Liver (tissue), 9 donors: ENCODE results near the gene PIAS4. TPM values are rescaled to one million over a fixed set of nuclear protein-coding genes. Genes with fewer than 3 reads are reported as not detected.
A peak's percentile ranks its signal among the peaks of the same experiment; 100 is the strongest.

Source experiments
- DNase-seq: peaks from one replicate; pipeline ENCODE4 v3.0.0-alpha.2; 2017; ENCODE audit warnings: low spot score
- H3K27ac ChIP-seq, 2 donors: one replicate each; pipeline ENCODE4 v1.7.0; 2013; ENCODE audit warnings: inconsistent platforms in 2 of 2, low read length in 2 of 2, control low read depth in 1 of 2, low read depth in 1 of 2, mild to moderate bottlenecking in 1 of 2
- H3K27me3 ChIP-seq, 4 donors: one replicate each; pipeline versions ENCODE4 v1.6.1 to v1.7.0; 2013; ENCODE audit warnings: low read length in 3 of 4, inconsistent platforms in 1 of 4, mild to moderate bottlenecking in 1 of 4, moderate library complexity in 1 of 4; ENCODE audit not compliant: control insufficient read depth in 4 of 4, insufficient read depth in 4 of 4
- H3K36me3 ChIP-seq, 4 donors: one replicate each; pipeline versions ENCODE4 v1.6.1 to v1.7.0; 2013; ENCODE audit warnings: low read length in 3 of 4, mild to moderate bottlenecking in 3 of 4, low read depth in 1 of 4, moderate library complexity in 1 of 4; ENCODE audit not compliant: control insufficient read depth in 4 of 4, insufficient read depth in 3 of 4
- H3K4me1 ChIP-seq, 4 donors: one replicate each; pipeline versions ENCODE4 v1.6.1 to v1.7.0; 2013; ENCODE audit warnings: low read length in 3 of 4, mild to moderate bottlenecking in 3 of 4, moderate library complexity in 1 of 4; ENCODE audit not compliant: control insufficient read depth in 4 of 4, insufficient read depth in 4 of 4
- H3K4me3 ChIP-seq, 3 donors: one replicate each; pipeline versions ENCODE4 v1.6.1 to v1.7.0; 2013; ENCODE audit warnings: low read length in 3 of 3, control low read depth in 1 of 3, low read depth in 1 of 3, mild to moderate bottlenecking in 1 of 3
- H3K9ac ChIP-seq, 2 donors: one replicate each; pipeline ENCODE4 v1.7.0; 2013; ENCODE audit warnings: low read length in 2 of 2, mild to moderate bottlenecking in 2 of 2, moderate library complexity in 2 of 2, control low read depth in 1 of 2, low read depth in 1 of 2
- H3K9me3 ChIP-seq, 4 donors: one replicate each; pipeline versions ENCODE4 v1.6.1 to v1.7.0; 2013; ENCODE audit warnings: low read length in 3 of 4; ENCODE audit not compliant: control insufficient read depth in 4 of 4
- FOXA1 ChIP-seq: IDR thresholded peaks from 2 replicates; pipeline ENCODE4 v1.6.1; 2016; ENCODE audit warnings: antibody characterized with exemption
- FOXA2 ChIP-seq: IDR thresholded peaks from 2 replicates; pipeline ENCODE4 v1.6.1; 2016; ENCODE audit warnings: antibody characterized with exemption
- GABPA ChIP-seq, 2 donors: IDR thresholded peaks in 1 of 2; conservative IDR thresholded peaks in 1 of 2; 2 replicates each; pipeline ENCODE4 v1.6.1; 2016; ENCODE audit warnings: antibody characterized with exemption in 2 of 2, mild to moderate bottlenecking in 1 of 2, moderate library complexity in 1 of 2
- HNF4A ChIP-seq, 2 donors: conservative IDR thresholded peaks; 2 replicates each; pipeline ENCODE4 v1.6.1; 2016; ENCODE audit warnings: antibody characterized with exemption in 2 of 2, mild to moderate bottlenecking in 2 of 2
- HNF4G ChIP-seq: IDR thresholded peaks from 2 replicates; pipeline ENCODE4 v1.6.1; 2016; ENCODE audit warnings: antibody characterized with exemption
- JUND ChIP-seq, 2 donors: IDR thresholded peaks; 2 replicates each; pipeline ENCODE4 v1.6.1; 2016; ENCODE audit warnings: antibody characterized with exemption in 2 of 2
- NR2F2 ChIP-seq: IDR thresholded peaks from 2 replicates; pipeline ENCODE4 v1.6.1; 2016; ENCODE audit warnings: antibody characterized with exemption
- RAD21 ChIP-seq, 2 donors: IDR thresholded peaks; 2 replicates each; pipeline ENCODE4 v1.6.1; 2016; ENCODE audit warnings: antibody characterized with exemption in 2 of 2, mild to moderate bottlenecking in 2 of 2
- RXRA ChIP-seq, 2 donors: IDR thresholded peaks; 2 replicates each; pipeline ENCODE4 v1.6.1; 2017 to 2018; ENCODE audit warnings: antibody characterized with exemption in 2 of 2, mild to moderate bottlenecking in 1 of 2
- SP1 ChIP-seq: IDR thresholded peaks from 2 replicates; pipeline ENCODE4 v1.6.1; 2018; ENCODE audit warnings: antibody characterized with exemption, mild to moderate bottlenecking
- YY1 ChIP-seq: IDR thresholded peaks from 2 replicates; pipeline ENCODE4 v1.6.1; 2016; ENCODE audit warnings: antibody characterized with exemption, mild to moderate bottlenecking
- WGBS: extraction: QIAGEN DNeasy Blood & Tissue Kit; methylation state at CpG from one replicate; pipeline ENCODE4 v1.1.7; 2013; 5-methylcytosine and 5-hydroxymethylcytosine counted together
- polyA plus RNA-seq, 2 donors: library from polyadenylated mRNA; stranded (reverse) in 1 of 2; unstranded in 1 of 2; fragments of 200-250 nt in 1 of 2; fragments of >200 nt in 1 of 2; fragmentation: Nextera tagmentation in 1 of 2; extraction: Ambion mirVana in 1 of 2; gene quantifications; one replicate each; pipeline versions ENCODE4 v1.2.1 to v1.2.3, GENCODE V29; 2013 to 2015
- total RNA-seq, 2 donors: library from RNA; depleted of rRNA; stranded (reverse); fragments of >200 nt; gene quantifications; one replicate each; pipeline ENCODE4 v1.2.3, GENCODE V29; 2014
- TF ChIP-seq, protein P1 (sequence below): IDR thresholded peaks from 2 replicates; pipeline ENCODE4 v1.6.1; 2016; ENCODE audit warnings: antibody characterized with exemption, mild to moderate bottlenecking
- TF ChIP-seq, protein P2 (sequence below): IDR thresholded peaks from 2 replicates; pipeline ENCODE4 v1.6.1; 2016; ENCODE audit warnings: antibody characterized with exemption
- TF ChIP-seq, protein P3 (sequence below): IDR thresholded peaks from 2 replicates; pipeline ENCODE4 v1.6.1; 2016; ENCODE audit warnings: antibody characterized with exemption
- TF ChIP-seq, protein P4 (sequence below): IDR thresholded peaks from 2 replicates; pipeline ENCODE4 v1.6.1; 2016; ENCODE audit warnings: antibody characterized with exemption
- donor health status: healthy.
- donor health status: healthy.
- donor health status: healthy.
- donor health status: healthy.
- donor health status: healthy.

PIAS4 gene
- total and polyA plus RNA-seq, 4 donors: 5.6 to 14.1 (median 10.6) TPM

DNA sequence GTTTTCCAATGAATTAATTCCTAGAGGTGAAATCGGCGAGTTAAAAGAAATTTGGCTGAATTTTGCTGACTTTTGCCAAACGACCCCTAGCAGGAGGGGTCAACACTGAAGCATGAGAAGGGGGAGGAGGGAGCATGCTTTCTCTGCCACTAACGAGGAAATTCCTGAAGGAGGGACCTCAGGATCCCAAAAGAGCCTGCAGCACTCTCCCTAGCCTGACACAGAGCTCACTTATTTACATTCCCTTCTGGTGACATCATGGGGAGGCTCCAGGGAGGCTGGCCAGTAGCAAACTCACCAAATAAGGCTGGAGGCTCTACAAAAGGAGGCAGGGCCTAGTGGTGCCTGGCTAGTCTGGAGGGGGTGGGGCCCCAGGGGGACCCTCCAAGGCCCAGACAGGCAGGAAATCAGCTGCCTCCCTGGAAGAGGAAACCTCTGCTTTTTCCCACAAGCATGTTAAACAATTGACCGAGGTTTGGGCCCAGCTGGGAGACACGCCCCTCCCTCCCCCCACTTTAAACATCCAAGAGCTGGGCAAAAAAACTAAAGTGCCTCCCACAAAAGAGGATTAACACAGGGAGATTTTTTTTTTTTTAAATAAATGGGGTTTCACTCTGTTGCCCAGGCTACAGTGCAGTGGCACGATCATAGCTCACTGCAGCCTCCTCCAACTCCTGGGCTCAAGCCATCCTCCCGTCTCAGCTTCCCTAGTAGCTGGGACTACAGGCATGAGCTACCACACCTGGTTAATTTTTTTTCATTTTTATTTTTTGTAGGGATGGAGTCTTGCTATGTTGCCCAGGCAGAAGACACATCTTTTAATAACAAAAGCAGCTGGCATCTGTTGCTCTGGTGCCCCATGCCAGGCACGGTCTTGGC is 38.7 kb upstream of the PIAS4 start (continued):
- TF ChIP-seq, protein P1, sequence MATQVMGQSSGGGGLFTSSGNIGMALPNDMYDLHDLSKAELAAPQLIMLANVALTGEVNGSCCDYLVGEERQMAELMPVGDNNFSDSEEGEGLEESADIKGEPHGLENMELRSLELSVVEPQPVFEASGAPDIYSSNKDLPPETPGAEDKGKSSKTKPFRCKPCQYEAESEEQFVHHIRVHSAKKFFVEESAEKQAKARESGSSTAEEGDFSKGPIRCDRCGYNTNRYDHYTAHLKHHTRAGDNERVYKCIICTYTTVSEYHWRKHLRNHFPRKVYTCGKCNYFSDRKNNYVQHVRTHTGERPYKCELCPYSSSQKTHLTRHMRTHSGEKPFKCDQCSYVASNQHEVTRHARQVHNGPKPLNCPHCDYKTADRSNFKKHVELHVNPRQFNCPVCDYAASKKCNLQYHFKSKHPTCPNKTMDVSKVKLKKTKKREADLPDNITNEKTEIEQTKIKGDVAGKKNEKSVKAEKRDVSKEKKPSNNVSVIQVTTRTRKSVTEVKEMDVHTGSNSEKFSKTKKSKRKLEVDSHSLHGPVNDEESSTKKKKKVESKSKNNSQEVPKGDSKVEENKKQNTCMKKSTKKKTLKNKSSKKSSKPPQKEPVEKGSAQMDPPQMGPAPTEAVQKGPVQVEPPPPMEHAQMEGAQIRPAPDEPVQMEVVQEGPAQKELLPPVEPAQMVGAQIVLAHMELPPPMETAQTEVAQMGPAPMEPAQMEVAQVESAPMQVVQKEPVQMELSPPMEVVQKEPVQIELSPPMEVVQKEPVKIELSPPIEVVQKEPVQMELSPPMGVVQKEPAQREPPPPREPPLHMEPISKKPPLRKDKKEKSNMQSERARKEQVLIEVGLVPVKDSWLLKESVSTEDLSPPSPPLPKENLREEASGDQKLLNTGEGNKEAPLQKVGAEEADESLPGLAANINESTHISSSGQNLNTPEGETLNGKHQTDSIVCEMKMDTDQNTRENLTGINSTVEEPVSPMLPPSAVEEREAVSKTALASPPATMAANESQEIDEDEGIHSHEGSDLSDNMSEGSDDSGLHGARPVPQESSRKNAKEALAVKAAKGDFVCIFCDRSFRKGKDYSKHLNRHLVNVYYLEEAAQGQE: peak; percentile 73

DNA sequence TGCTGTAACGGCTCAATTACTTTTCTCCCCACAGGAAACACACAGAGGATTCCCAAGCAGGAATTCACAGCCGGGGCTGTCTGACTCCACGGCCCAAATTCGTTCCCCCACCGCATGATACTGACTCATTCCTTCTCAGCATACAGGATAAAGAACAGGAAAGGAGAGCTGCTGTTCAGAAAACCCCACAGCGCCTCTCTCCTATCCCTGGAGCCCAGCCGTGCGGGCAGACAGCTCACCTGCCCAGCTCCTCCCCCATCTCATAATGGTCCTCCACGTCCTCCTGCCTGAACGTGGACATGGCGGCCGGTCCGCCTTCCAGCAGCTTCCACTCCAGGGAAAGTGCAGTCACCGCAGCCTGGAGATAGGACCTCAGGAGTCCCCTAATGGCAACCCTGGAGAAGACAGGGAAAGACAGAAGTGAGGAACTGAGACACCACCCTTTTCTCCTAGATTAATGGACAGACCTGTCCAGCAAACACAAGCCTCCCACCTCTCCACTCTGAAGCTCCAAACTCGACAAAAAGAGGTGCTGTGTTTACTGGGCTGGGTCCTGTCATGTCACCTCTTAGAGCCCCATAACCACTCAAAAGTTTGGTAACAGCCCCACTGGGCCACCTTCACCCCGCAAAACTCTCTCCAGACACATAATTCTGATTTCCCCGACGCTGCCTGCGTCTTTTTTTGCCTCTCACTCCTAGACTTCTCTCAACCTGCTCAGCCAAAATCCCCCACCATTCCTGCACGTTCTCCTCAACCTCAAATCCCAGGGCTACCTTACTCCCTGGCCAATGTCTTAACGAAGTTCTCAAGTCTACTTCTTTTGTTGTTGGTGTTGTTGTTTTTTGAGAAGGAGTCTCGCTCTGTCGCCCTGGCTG is 37.9 kb upstream of the PIAS4 start:
- Histone ChIP-seq H3K36me3 (peaks cover 0 to 17% (median 8%) of the 10 kb centered on the region in 4 donors), H3K27ac (peak overlapping the region; percentile 84 to 90), H3K4me1 (peaks cover 4 to 25% (median 13%) of the 10 kb centered on the region in 4 donors), H3K27me3 (no peaks in the 10 kb centered on the region), H3K9ac (peak overlapping the region in 1 of 2 donors; percentile 30), H3K4me3 (peak overlapping the region; percentile 72 to 89 (median 77)), H3K9me3 (no peaks in the 10 kb centered on the region)
- TF ChIP-seq, protein P2, sequence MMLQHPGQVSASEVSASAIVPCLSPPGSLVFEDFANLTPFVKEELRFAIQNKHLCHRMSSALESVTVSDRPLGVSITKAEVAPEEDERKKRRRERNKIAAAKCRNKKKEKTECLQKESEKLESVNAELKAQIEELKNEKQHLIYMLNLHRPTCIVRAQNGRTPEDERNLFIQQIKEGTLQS: no peak
- TF ChIP-seq YY1 (no peak), HNF4G (no peak), RXRA (IDR thresholded peaks at IDR 0.05) (no peak)
- TF ChIP-seq, protein P1: peak; percentile 7
- DNase-seq: no peak
- WGBS: 57% methylated on average over 23 of the region's 23 CpGs

DNA sequence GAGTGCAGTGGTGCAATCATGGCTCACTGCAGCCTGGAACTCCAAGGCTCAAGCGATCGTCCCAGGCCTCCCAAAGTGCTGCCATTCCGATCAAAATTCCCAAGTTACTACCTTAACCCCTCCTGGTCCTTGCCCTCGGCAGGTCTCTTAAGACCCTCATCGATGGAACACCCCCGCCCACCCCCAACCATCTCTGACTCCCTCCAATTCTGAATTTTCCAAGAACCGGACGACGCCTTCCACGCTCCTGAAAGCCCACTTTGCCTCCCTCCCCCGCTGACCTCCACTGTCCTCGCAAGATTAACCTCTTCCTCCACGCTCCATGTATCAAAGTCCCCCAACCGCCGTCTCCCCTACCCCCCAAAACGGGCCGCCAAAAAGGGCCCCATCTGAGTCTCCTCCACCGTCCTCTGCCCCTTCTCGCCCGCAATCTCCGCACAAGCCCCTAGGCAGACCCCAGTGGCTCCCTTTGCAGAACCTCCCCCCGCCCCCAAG is 37.2 kb upstream of the PIAS4 start:
- Histone ChIP-seq H3K4me1 (peaks cover 4 to 25% (median 13%) of the 10 kb centered on the region in 4 donors), H3K9me3 (no peaks in the 10 kb centered on the region), H3K9ac (peak overlapping the region; percentile 30 to 68), H3K27ac (peak overlapping the region; percentile 84 to 90), H3K4me3 (peak overlapping the region; percentile 72 to 89 (median 77)), H3K27me3 (no peaks in the 10 kb centered on the region), H3K36me3 (peaks cover 0 to 17% (median 10%) of the 10 kb centered on the region in 4 donors)
- no peak for DNase-seq
- 1% methylated on average over 22 of the region's 22 CpGs for WGBS
- TF ChIP-seq JUND (IDR thresholded peaks at IDR 0.05) (no peak), RXRA (IDR thresholded peaks at IDR 0.05) (no peak), GABPA (IDR thresholded peaks at IDR 0.05 in 1 of 2, conservative IDR thresholded peaks at IDR 0.05 in 1 of 2) (no peak), HNF4G (no peak), NR2F2 (no peak), RAD21 (IDR thresholded peaks at IDR 0.05) (no peak), FOXA2 (no peak), HNF4A (conservative IDR thresholded peaks at IDR 0.05) (no peak), YY1 (no peak), SP1 (no peak), FOXA1 (no peak)
- TF ChIP-seq, protein P3, sequence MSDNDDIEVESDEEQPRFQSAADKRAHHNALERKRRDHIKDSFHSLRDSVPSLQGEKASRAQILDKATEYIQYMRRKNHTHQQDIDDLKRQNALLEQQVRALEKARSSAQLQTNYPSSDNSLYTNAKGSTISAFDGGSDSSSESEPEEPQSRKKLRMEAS: no peak
- TF ChIP-seq, protein P4, sequence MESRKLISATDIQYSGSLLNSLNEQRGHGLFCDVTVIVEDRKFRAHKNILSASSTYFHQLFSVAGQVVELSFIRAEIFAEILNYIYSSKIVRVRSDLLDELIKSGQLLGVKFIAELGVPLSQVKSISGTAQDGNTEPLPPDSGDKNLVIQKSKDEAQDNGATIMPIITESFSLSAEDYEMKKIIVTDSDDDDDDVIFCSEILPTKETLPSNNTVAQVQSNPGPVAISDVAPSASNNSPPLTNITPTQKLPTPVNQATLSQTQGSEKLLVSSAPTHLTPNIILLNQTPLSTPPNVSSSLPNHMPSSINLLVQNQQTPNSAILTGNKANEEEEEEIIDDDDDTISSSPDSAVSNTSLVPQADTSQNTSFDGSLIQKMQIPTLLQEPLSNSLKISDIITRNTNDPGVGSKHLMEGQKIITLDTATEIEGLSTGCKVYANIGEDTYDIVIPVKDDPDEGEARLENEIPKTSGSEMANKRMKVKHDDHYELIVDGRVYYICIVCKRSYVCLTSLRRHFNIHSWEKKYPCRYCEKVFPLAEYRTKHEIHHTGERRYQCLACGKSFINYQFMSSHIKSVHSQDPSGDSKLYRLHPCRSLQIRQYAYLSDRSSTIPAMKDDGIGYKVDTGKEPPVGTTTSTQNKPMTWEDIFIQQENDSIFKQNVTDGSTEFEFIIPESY: no peak
- TF ChIP-seq, protein P2: no peak
